Fibroblast of villous mesenchyme (primary cell): Measurements from ENCODE around the gene ZNF25. TPM values are rescaled to one million over a fixed set of nuclear protein-coding genes. Genes with fewer than 3 reads are reported as not detected.
"Not testable (repeated sequence)": the region's sequence is repeated elsewhere in the genome, so short reads cannot be mapped to it uniquely, and the experiment has no call there.

Source experiments
- DNase-seq: peaks from one replicate; pipeline ENCODE4 v3.0.0-alpha.2; 2010; ENCODE audit warnings: low read depth
- H3K4me3 ChIP-seq: 2 replicates; pipeline ENCODE4 v1.5.1; 2011; ENCODE audit warnings: low read depth, mild to moderate bottlenecking, low read length
- CTCF ChIP-seq: IDR thresholded peaks from 2 replicates; pipeline ENCODE4 v1.5.1; 2012; ENCODE audit warnings: low read depth, mild to moderate bottlenecking, low read length; ENCODE audit not compliant: insufficient read depth
- total RNA-seq: library from RNA; depleted of rRNA; stranded (reverse); fragments of >200 nt; gene quantifications from 2 replicates; pipeline ENCODE4 v1.2.3, GENCODE V29; 2012

ZNF25 gene
- total RNA-seq: 11.3 and 12.5 TPM in 2 replicates

- peak within 1 kb of the TSS; percentile 82 for H3K4me3 ChIP-seq
- TF ChIP-seq CTCF: peak; percentile 95
- peak; percentile 99 for DNase-seq
Measured at GRCh38 chr10:37976091-37976879, at the start of gene ZNF25. ZNF25 (minus strand) TSS chr10:37976647; CDS start chr10:37971722, 4,925 bp downstream.

- DNase-seq: no peak
- no peak overlapping the region for H3K4me3 ChIP-seq
- no peak for TF ChIP-seq CTCF
Measured at GRCh38 chr10:38025283-38025682, 48.8 kb upstream of the ZNF25 start.

- DNase-seq, H3K4me3 ChIP-seq: not testable (repeated sequence)
Measured at GRCh38 chr10:38019124-38019523, 42.7 kb upstream of the ZNF25 start.

- no peak for TF ChIP-seq CTCF
- H3K4me3 ChIP-seq: no peak overlapping the region
- DNase-seq: no peak
Measured at GRCh38 chr10:38016354-38016753, 39.9 kb upstream of the ZNF25 start.

- no peak for TF ChIP-seq CTCF
- DNase-seq: peak; percentile 88
- peak within 1 kb of the TSS; percentile 76 for H3K4me3 ChIP-seq
Measured at GRCh38 chr10:38010119-38010903, 33.9 kb upstream of the ZNF25 start, which contains the start of gene ZNF33A. ZNF33A (plus strand) TSS chr10:38010675; CDS start chr10:38012342, 1,667 bp downstream.

GRCh38 chr10:38007991-38008390 lies 31.5 kb upstream of the ZNF25 start:
- no peak for TF ChIP-seq CTCF
- H3K4me3 ChIP-seq: no peak overlapping the region
- no peak for DNase-seq

GRCh38 chr10:38007551-38007950 lies 31.1 kb upstream of the ZNF25 start:
- no peak for TF ChIP-seq CTCF
- DNase-seq: no peak

More at GRCh38 chr10:38007551-38007950, 31.1 kb upstream of the ZNF25 start:
- H3K4me3 ChIP-seq: no peak overlapping the region
